Measurements from ENCODE around the gene ENAM. TPM values are rescaled to one million over a fixed set of nuclear protein-coding genes. Genes with fewer than 3 reads are reported as not detected.
A peak's percentile ranks its signal among the peaks of the same experiment; 100 is the strongest.
"Not testable (repeated sequence)": the region's sequence is repeated elsewhere in the genome, so short reads cannot be mapped to it uniquely, and the experiment has no call there.

ENAM gene
- total RNA-seq, 4 donors from 2014 or later, result 0.20 to 9.2 (median 2.8) TPM

DNA sequence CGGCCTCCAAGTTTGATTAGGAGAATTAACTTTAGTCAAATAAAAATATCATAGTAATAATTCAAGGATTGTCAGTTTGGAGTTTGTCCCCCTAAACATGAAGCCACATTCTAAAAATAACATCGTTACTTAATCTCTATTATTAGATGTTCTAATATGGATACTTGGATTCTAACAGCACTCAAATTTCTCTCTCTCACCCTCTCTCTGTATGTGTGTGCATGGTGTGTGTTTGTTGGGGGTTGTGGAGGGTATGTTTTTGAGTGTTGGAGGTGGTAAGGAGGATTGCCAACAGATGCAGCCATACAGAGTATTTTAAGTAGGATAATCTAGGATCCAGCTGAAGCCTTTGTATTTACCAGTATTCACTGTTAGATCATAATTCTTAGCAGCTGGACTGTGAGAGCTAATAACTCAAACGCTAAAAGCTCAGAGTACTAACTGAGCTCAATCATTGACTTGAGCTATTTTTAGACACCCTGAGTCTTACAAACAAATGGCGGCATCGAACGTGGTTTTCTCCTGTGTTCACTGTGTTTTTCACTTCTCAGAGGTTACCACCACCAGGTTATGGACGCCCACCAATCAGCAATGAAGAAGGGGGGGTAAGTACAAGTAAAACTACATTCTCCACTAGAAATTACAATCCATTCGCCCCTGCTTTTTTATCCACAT is 8.8 kb downstream of the ENAM start:
- H3K36me3 ChIP-seq, result peaks cover 0 to 8% of the 10 kb centered on the region in 2 donors
- ATAC-seq (peak; percentile 92 to 93), DNase-seq (no peak)
- no peaks in the 10 kb centered on the region for H3K27me3 ChIP-seq
- H3K27ac ChIP-seq, result peak overlapping the region; percentile 78 to 87 (median 82)
- peak overlapping the region; percentile 34 to 50 (median 42) for H3K4me3 ChIP-seq
- intact Hi-C loops (cut with DNase I; ENCODE audit: low total_unique reads), result loop anchor here (5.0 kb wide), 1 partner anchor 50 kb away; the partner anchor contains the start of gene UTP3
- in situ Hi-C loops (cut with MboI; ENCODE audit: low sequenced_read_pairs in 4 of 4), result no loop called here
- H3K9me3 ChIP-seq, result no peaks in the 10 kb centered on the region
- TF ChIP-seq POLR2A (IDR thresholded peaks at IDR 0.05), result no peak
- TF ChIP-seq, protein P1, sequence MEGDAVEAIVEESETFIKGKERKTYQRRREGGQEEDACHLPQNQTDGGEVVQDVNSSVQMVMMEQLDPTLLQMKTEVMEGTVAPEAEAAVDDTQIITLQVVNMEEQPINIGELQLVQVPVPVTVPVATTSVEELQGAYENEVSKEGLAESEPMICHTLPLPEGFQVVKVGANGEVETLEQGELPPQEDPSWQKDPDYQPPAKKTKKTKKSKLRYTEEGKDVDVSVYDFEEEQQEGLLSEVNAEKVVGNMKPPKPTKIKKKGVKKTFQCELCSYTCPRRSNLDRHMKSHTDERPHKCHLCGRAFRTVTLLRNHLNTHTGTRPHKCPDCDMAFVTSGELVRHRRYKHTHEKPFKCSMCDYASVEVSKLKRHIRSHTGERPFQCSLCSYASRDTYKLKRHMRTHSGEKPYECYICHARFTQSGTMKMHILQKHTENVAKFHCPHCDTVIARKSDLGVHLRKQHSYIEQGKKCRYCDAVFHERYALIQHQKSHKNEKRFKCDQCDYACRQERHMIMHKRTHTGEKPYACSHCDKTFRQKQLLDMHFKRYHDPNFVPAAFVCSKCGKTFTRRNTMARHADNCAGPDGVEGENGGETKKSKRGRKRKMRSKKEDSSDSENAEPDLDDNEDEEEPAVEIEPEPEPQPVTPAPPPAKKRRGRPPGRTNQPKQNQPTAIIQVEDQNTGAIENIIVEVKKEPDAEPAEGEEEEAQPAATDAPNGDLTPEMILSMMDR (IDR thresholded peaks at IDR 0.05 in 4 of 5, conservative IDR thresholded peaks at IDR 0.05 in 1 of 5), result no peak
- H3K4me1 ChIP-seq, result peaks cover 14 to 21% of the 10 kb centered on the region in 2 donors

DNA sequence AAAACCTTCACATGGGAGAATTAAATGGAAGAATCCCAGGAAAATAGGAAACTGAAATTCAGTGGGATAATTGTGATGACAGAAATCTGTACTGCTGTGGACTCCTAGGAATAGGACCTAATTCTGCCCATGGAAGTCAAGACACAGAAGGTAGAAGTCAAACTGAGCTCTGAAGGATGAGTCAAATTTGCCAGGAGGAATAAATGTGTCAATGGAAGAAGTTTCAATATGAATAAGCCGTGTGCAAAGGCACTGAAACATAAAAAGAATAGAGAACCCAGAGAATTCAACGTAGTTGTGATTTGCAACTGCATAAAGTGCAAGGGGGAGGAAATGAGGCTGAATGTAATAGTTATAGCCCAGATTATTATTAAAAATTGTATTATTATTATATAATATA is 11.6 kb downstream of the ENAM start:
- intact Hi-C loops (cut with DNase I; ENCODE audit: low total_unique reads), result no loop called here
- peaks cover 0 to 17% of the 10 kb centered on the region in 2 donors for H3K36me3 ChIP-seq
- no peak overlapping the region for H3K4me3 ChIP-seq
- no peak for TF ChIP-seq POLR2A (IDR thresholded peaks at IDR 0.05)
- TF ChIP-seq, protein P1 (IDR thresholded peaks at IDR 0.05 in 4 of 5, conservative IDR thresholded peaks at IDR 0.05 in 1 of 5), result no peak
- in situ Hi-C loops (cut with MboI; ENCODE audit: low sequenced_read_pairs in 4 of 4), result no loop called here
- peaks cover 14 to 21% of the 10 kb centered on the region in 2 donors for H3K4me1 ChIP-seq
- ATAC-seq (no peak), DNase-seq (no peak)
- no peaks in the 10 kb centered on the region for H3K27me3 ChIP-seq
- H3K9me3 ChIP-seq, result no peaks in the 10 kb centered on the region
- H3K27ac ChIP-seq, result no peak overlapping the region

DNA sequence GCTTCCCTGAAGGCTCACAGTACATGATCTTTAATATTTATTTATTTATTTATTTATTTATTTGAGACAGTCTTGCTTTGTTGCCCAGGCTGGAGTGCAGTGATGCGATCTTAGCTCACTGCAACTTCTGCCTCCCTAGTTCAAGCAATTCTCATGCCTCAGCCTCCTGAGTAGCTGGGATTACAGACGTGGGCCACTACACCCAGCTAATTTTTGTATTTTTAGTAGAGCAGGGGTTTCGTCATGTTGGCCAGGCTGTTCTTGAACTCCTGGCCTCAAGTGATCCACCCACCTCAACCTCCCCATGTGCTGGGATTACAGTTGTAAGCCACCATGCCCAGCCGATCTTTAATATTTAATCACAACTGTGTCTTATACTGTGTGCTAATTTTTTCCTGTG is 22.2 kb downstream of the ENAM start:
- not testable (repeated sequence) for H3K27me3 ChIP-seq, ATAC-seq, H3K9me3 ChIP-seq, DNase-seq, H3K27ac ChIP-seq, H3K4me1 ChIP-seq, H3K4me3 ChIP-seq, H3K36me3 ChIP-seq
- intact Hi-C loops (cut with DNase I; ENCODE audit: low total_unique reads) (loop anchor here (5.0 kb wide), 1 partner anchor 37 kb away; the partner anchor contains the start of gene UTP3), in situ Hi-C loops (cut with MboI; ENCODE audit: low sequenced_read_pairs in 4 of 4) (loop anchor here in 3 of 4 donors (25.0 kb wide), 2 partner anchors 337 to 362 kb away; partner anchors contain the start of gene DCK (in 1 of the 3))

DNA sequence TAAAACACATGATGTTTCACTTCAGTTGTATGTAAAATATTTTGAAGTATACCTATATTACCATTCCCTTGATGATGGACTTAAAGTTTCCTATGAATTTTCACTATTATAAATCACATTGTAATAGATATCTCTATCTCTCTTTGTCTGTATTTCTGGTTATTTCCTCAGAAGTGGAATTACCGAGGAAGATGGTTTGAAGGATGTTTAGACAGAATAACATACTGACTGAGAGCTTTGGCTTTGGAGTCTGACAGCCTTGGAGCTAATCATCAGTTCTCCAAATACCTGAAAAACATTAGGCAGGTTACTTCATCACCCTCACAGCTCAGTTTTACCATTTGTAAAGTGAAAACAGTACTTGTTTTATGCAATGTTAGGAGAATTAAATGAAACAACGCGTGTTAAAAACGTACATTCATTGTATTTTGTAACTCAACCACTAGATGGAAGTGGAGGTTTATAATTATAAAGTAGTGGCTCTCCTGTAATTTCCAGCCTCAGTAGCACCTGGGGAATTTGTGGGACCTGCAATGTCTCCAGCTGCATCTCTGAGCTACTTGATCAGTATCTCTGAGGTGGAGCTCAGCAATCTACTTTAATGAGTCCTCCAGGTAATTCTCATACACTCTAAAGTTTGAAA is 23.4 kb downstream of the ENAM start:
- Histone ChIP-seq H3K4me1 (peaks cover 0 to 4% of the 10 kb centered on the region in 2 donors), H3K4me3 (no peak overlapping the region), H3K27ac (no peak overlapping the region), H3K27me3 (no peaks in the 10 kb centered on the region), H3K9me3 (no peaks in the 10 kb centered on the region), H3K36me3 (no peaks in the 10 kb centered on the region)
- TF ChIP-seq, protein P1 (IDR thresholded peaks at IDR 0.05 in 4 of 5, conservative IDR thresholded peaks at IDR 0.05 in 1 of 5), result peak; percentile 36 to 57 (median 43)
- TF ChIP-seq POLR2A (IDR thresholded peaks at IDR 0.05), result no peak
- in situ Hi-C loops (cut with MboI; ENCODE audit: low sequenced_read_pairs in 4 of 4) (loop anchor here in 3 of 4 donors (25.0 kb wide), 2 partner anchors 335 to 360 kb away; partner anchors contain the start of gene DCK (in 1 of the 3)), intact Hi-C loops (cut with DNase I; ENCODE audit: low total_unique reads) (loop anchor here (1.0 to 5.0 kb wide), 2 partner anchors 35 to 357 kb away; partner anchors contain the start of gene UTP3)
- DNase-seq (no peak), ATAC-seq (peak in 1 of 2 donors; percentile 51)

DNA sequence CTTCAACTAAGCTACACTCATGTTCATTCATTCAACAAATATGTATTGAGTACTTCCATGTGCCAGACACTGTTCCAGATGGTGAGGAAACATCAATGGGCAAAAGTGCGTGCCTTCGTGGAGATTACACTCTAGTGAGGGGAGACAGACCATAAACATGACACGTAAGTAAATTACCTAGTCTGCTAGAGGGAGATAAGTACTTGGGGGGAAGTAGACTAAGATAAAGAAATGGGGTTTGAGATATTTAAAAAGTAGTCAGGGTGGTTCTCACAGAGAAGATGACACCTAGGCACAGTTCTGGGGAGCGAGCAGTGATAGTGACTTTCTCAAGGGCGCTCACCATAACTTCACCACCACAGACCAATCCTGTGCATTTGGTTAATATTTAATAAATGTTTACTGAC is 26.1 kb downstream of the ENAM start:
- TF ChIP-seq, protein P1 (IDR thresholded peaks at IDR 0.05 in 4 of 5, conservative IDR thresholded peaks at IDR 0.05 in 1 of 5), result no peak
- TF ChIP-seq POLR2A (IDR thresholded peaks at IDR 0.05), result no peak
- Histone ChIP-seq H3K4me3 (no peak overlapping the region), H3K36me3 (no peaks in the 10 kb centered on the region), H3K27me3 (no peaks in the 10 kb centered on the region), H3K9me3 (no peaks in the 10 kb centered on the region), H3K27ac (no peak overlapping the region), H3K4me1 (peaks cover 0 to 4% of the 10 kb centered on the region in 2 donors)
- intact Hi-C loops (cut with DNase I; ENCODE audit: low total_unique reads) (loop anchor here (5.0 kb wide), 1 partner anchor 33 kb away; the partner anchor contains the start of gene UTP3), in situ Hi-C loops (cut with MboI; ENCODE audit: low sequenced_read_pairs in 4 of 4) (loop anchor here in 3 of 4 donors (25.0 kb wide), 2 partner anchors 333 to 358 kb away; partner anchors contain the start of gene DCK (in 1 of the 3))
- DNase-seq (no peak), ATAC-seq (no peak)
